NOMO-1 treated with DMSO at 0.1 percent for 48 hours (cell line): ENCODE results near the gene SLC38A11.

ENCODE experiments used
- DNase-seq: peaks from one replicate; lab custom pipeline; 2025; ENCODE audit not compliant: unreplicated experiment; lab: John Stamatoyannopoulos, UW

The SLC38A11 gene

GRCh38 chr2:164972216-164972615, 16.9 kb upstream of the SLC38A11 start:
- DNase-seq, result no peak

- DNase-seq, result no peak
These were observed 14.8 kb upstream of the SLC38A11 start for GRCh38 chr2:164969909-164970690.

GRCh38 chr2:164967781-164968228, 12.5 kb upstream of the SLC38A11 start:
- DNase-seq, result no peak

GRCh38 chr2:164967361-164967760, 12.0 kb upstream of the SLC38A11 start:
- DNase-seq, result no peak

- DNase-seq, result peak; percentile 90
These were observed 9.4 kb upstream of the SLC38A11 start for GRCh38 chr2:164964700-164965099.

- no peak for DNase-seq
These were observed 4.8 kb upstream of the SLC38A11 start for GRCh38 chr2:164960159-164960558.

- DNase-seq, result no peak
These were observed 1.1 kb downstream of the SLC38A11 start for GRCh38 chr2:164954186-164954585.

- DNase-seq, result no peak
These were observed 2.0 kb downstream of the SLC38A11 start for GRCh38 chr2:164953279-164953678.

GRCh38 chr2:164952057-164952702, 3.1 kb downstream of the SLC38A11 start:
- peak; percentile 46 for DNase-seq

GRCh38 chr2:164948540-164948939, 6.8 kb downstream of the SLC38A11 start:
- peak; percentile 79 for DNase-seq

GRCh38 chr2:164947281-164947680, 8.0 kb downstream of the SLC38A11 start:
- no peak for DNase-seq

- no peak for DNase-seq
These were observed 12.0 kb downstream of the SLC38A11 start for GRCh38 chr2:164943289-164943688.

- DNase-seq, result no peak
These were observed 17.4 kb downstream of the SLC38A11 start for GRCh38 chr2:164937864-164938401.

- DNase-seq, result no peak
These were observed 19.9 kb downstream of the SLC38A11 start for GRCh38 chr2:164935118-164936101.

GRCh38 chr2:164934401-164935117, 20.8 kb downstream of the SLC38A11 start:
- DNase-seq, result peak; percentile 74

- DNase-seq, result no peak
These were observed 21.6 kb downstream of the SLC38A11 start for GRCh38 chr2:164933671-164934189.

GRCh38 chr2:164932377-164932776, 22.9 kb downstream of the SLC38A11 start:
- no peak for DNase-seq

GRCh38 chr2:164928101-164928673, 27.1 kb downstream of the SLC38A11 start:
- DNase-seq, result no peak

- no peak for DNase-seq
These were observed 33.2 kb downstream of the SLC38A11 start for GRCh38 chr2:164922134-164922533.

GRCh38 chr2:164920430-164920829, 34.9 kb downstream of the SLC38A11 start:
- DNase-seq, result peak; percentile 87
